Keratinocyte (primary cell): ENCODE data around the gene LCTL. TPM values are rescaled to one million over a fixed set of nuclear protein-coding genes. Genes with fewer than 3 reads are reported as not detected.

Source experiments
- DNase-seq: peaks from one replicate; pipeline ENCODE4 v3.0.0-alpha.2; 2011; ENCODE audit warnings: low read depth, missing footprints, low spot score
- FAIRE-seq: peaks from 2 replicates; lab custom pipeline; 2011; peaks lifted over from hg19 to GRCh38; lab: Jason Lieb, UNC
- H2AFZ ChIP-seq: 2 replicates; pipeline ENCODE4 v1.6.0; 2012; ENCODE audit warnings: low read length, control low read depth, inconsistent platforms; ENCODE audit not compliant: control insufficient read depth
- H3K27ac ChIP-seq: 2 replicates; pipeline ENCODE4 v1.5.1; 2011; ENCODE audit warnings: low read length; ENCODE audit not compliant: control insufficient read depth, insufficient read depth
- H3K27me3 ChIP-seq: 3 replicates; pipeline ENCODE4 v1.6.0; 2011; ENCODE audit warnings: low read length; ENCODE audit not compliant: control insufficient read depth, insufficient read depth; ENCODE audit errors: extremely low read depth
- H3K36me3 ChIP-seq, 2 experiments: 2 replicates in 1 of 2; 3 replicates in 1 of 2; pipeline ENCODE4 v1.5.1; 2011; ENCODE audit warnings: low read length in 2 of 2, mild to moderate bottlenecking in 1 of 2; ENCODE audit not compliant: control insufficient read depth in 2 of 2, insufficient read depth in 2 of 2; ENCODE audit errors: extremely low read depth in 1 of 2
- H3K4me1 ChIP-seq: 3 replicates; pipeline ENCODE4 v1.5.1; 2011; ENCODE audit warnings: low read length; ENCODE audit not compliant: control insufficient read depth, insufficient read depth; ENCODE audit errors: extremely low read depth
- H3K4me2 ChIP-seq: 3 replicates; pipeline ENCODE4 v1.6.0; 2011; ENCODE audit warnings: low read depth, low read length; ENCODE audit not compliant: control insufficient read depth, insufficient read depth; ENCODE audit errors: extremely low read depth
- H3K4me3 ChIP-seq, 3 experiments: fragments of 200-600 bp in 1 of 3; sonication (generic) in 1 of 3; 2 replicates in 2 of 3; 3 replicates in 1 of 3; pipeline ENCODE4 v1.5.1; 2011 to 2016; ENCODE audit warnings: low read length in 3 of 3, mild to moderate bottlenecking in 3 of 3, control low read depth in 2 of 3, inconsistent platforms in 1 of 3, low read depth in 1 of 3, mixed read lengths in 1 of 3, mixed run types in 1 of 3, moderate library complexity in 1 of 3; ENCODE audit not compliant: control insufficient read depth in 2 of 3, insufficient read depth in 2 of 3; ENCODE audit errors: extremely low read depth in 1 of 3
- H3K79me2 ChIP-seq: 2 replicates; pipeline ENCODE4 v1.6.0; 2012; ENCODE audit warnings: low read length; ENCODE audit not compliant: control insufficient read depth, insufficient read depth
- H3K9ac ChIP-seq: 3 replicates; pipeline ENCODE4 v1.6.0; 2011; ENCODE audit warnings: low read length; ENCODE audit not compliant: control insufficient read depth, insufficient read depth; ENCODE audit errors: extremely low read depth
- H3K9me1 ChIP-seq: 3 replicates; pipeline ENCODE4 v1.6.0; 2011; ENCODE audit warnings: low read length; ENCODE audit not compliant: control insufficient read depth, insufficient read depth; ENCODE audit errors: extremely low read depth
- H3K9me3 ChIP-seq: 2 replicates; pipeline ENCODE4 v1.5.1; 2012; ENCODE audit warnings: low read depth, low read length; ENCODE audit not compliant: control insufficient read depth
- H4K20me1 ChIP-seq: 3 replicates; pipeline ENCODE4 v1.6.0; 2011; ENCODE audit warnings: low read length; ENCODE audit not compliant: control insufficient read depth, insufficient read depth; ENCODE audit errors: extremely low read depth
- CTCF ChIP-seq, 3 experiments: IDR thresholded peaks in 1 of 3; conservative IDR thresholded peaks in 1 of 3; optimal IDR thresholded peaks in 1 of 3; 2 replicates in 2 of 3; 3 replicates in 1 of 3; pipeline versions ENCODE3 to v1.5.1; 2011; ENCODE audit warnings: low read length in 3 of 3, mild to moderate bottlenecking in 3 of 3, moderate library complexity in 2 of 3, control low read depth in 1 of 3, inconsistent platforms in 1 of 3; ENCODE audit not compliant: insufficient read depth in 2 of 3; ENCODE audit errors: extremely low read depth in 1 of 3
- EZH2 ChIP-seq: IDR thresholded peaks from one replicate; pipeline ENCODE4 v1.6.1; 2012; ENCODE audit warnings: inconsistent platforms, mild to moderate bottlenecking, low read length, moderate library complexity
- dilution Hi-C: fragments of 300-500 bp; cut with MboI; formaldehyde crosslinking; loops from one replicate; pipeline ENCODE4 v1.7.0; 2020; ENCODE audit warnings: low sequenced_read_pairs; ENCODE audit not compliant: extremely low pct_ligation_motif_present
- polyA plus RNA-seq, 5 experiments: library from polyadenylated mRNA; depleted of rRNA in 3 of 5; stranded (reverse) in 3 of 5; stranded (forward) in 1 of 5; unstranded in 1 of 5; fragments of >200 nt; gene quantifications; 1 replicate in 1 of 5; 2 replicates in 3 of 5; 3 replicates in 1 of 5; pipeline versions ENCODE4 v1.2.1 to v1.2.3, GENCODE V29; 2011 to 2012; ENCODE audit warnings: missing spikeins in 2 of 5, low read depth in 1 of 5, low replicate concordance in 1 of 5

LCTL gene
- polyA plus RNA-seq, 1 donor (not counting 4 experiments of a cell fraction or from before 2014, with no cell fraction given) = 0.38 TPM

GRCh38 chr15:66587749-66588148 lies 22.0 kb upstream of the LCTL start:
- no peak for TF ChIP-seq CTCF (optimal IDR thresholded peaks at IDR 0.05 in 1 of 3, IDR thresholded peaks at IDR 0.05 in 1 of 3, conservative IDR thresholded peaks at IDR 0.05 in 1 of 3; ENCODE audit: extremely low read depth in 1 of 3, insufficient read depth in 2 of 3, low read length in 3 of 3)
- TF ChIP-seq EZH2 = no peak
- no peaks in the 10 kb centered on the region for H3K36me3 ChIP-seq
- no peak overlapping the region for H3K4me2 ChIP-seq
- H2AFZ ChIP-seq = no peak overlapping the region
- no peaks in the 10 kb centered on the region for H3K9me1 ChIP-seq
- H3K79me2 ChIP-seq = no peaks in the 10 kb centered on the region
- H3K27me3 ChIP-seq = peaks cover 17% of the 10 kb centered on the region
- no peak overlapping the region for H3K27ac ChIP-seq
- DNase-seq (no peak), FAIRE-seq (no peak)
- no peaks in the 10 kb centered on the region for H3K9me3 ChIP-seq
- no peaks in the 10 kb centered on the region for H4K20me1 ChIP-seq
- no peak overlapping the region for H3K9ac ChIP-seq
- dilution Hi-C loops = no loop called here
- no peak overlapping the region for H3K4me3 ChIP-seq
- H3K4me1 ChIP-seq = no peaks in the 10 kb centered on the region

- H3K36me3 ChIP-seq = no peaks in the 10 kb centered on the region
- no peaks in the 10 kb centered on the region for H3K4me1 ChIP-seq
- no peaks in the 10 kb centered on the region for H3K79me2 ChIP-seq
- no peaks in the 10 kb centered on the region for H3K9me3 ChIP-seq
- H3K27me3 ChIP-seq = peaks cover 17% of the 10 kb centered on the region
- no peak overlapping the region for H3K9ac ChIP-seq
- TF ChIP-seq EZH2 (no peak), CTCF (optimal IDR thresholded peaks at IDR 0.05 in 1 of 3, IDR thresholded peaks at IDR 0.05 in 1 of 3, conservative IDR thresholded peaks at IDR 0.05 in 1 of 3; ENCODE audit: extremely low read depth in 1 of 3, insufficient read depth in 2 of 3, low read length in 3 of 3) (no peak)
- no peak overlapping the region for H3K27ac ChIP-seq
- DNase-seq (no peak), FAIRE-seq (no peak)
- H3K4me3 ChIP-seq = no peak overlapping the region
- dilution Hi-C loops = no loop called here
- H4K20me1 ChIP-seq = no peaks in the 10 kb centered on the region
- no peak overlapping the region for H3K4me2 ChIP-seq
- H3K9me1 ChIP-seq = no peaks in the 10 kb centered on the region
- no peak overlapping the region for H2AFZ ChIP-seq
Observed at GRCh38 chr15:66587020-66587419, 21.2 kb upstream of the LCTL start.
